ENCODE results near the gene ZFPM1. TPM values are rescaled to one million over a fixed set of nuclear protein-coding genes. Genes with fewer than 3 reads are reported as not detected.

The ZFPM1 gene
- total and polyA plus RNA-seq, 4 donors, result 0.19 to 12.8 (median 5.3) TPM

DNA sequence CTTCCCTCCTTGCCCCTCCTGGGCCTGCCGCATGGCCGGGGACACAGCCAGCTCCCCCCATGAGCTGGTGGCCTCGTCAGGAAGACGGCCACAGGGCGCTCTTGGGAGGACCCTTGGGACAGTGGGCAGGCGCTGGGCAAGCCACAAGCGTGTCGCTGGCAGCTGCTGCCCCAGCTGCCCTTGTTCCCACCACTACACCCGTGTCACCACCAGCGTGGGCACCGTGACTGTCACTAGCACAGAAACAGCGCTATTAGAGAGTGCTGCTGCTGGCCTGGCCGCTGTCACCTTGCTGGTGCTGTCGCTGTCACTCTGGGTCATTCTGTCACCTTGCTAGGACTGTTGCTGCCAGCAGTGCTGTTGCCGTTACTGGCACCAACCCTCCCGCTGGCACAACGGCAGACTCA, 47.2 kb downstream of the ZFPM1 start (continued):
- TF ChIP-seq MAX (IDR thresholded peaks at IDR 0.05), result no peak
- no peak for TF ChIP-seq SP1 (IDR thresholded peaks at IDR 0.05)

DNA sequence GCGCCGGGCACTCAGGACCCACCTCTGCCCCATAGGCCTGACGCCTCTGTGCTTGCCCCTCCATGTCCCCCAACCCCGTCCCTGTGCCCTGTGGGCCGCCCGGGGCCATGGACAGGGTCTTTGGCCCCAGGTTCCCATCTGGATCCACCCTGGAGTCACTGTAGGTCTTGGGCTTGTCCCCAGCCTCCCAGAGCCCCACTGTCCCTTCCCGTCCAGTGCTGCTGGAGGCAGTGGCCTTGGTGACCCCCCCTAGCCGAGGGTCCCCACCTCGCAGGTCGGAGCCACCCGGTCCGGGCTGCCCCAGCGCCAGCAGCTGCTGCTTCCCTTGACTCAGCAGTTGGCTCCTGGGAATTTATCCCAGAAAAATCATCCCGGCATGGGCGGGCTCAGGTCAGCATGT, 49.3 kb downstream of the ZFPM1 start:
- WGBS, result 86% methylated on average over 15 of the region's 15 CpGs
- Histone ChIP-seq H3K27me3 (ENCODE audit: control insufficient read depth in 4 of 4, insufficient read depth in 4 of 4, low read length in 3 of 4) (no peaks in the 10 kb centered on the region), H3K9ac (ENCODE audit: low read depth in 1 of 2, low read length in 2 of 2) (no peak overlapping the region), H3K36me3 (ENCODE audit: control insufficient read depth in 4 of 4, insufficient read depth in 3 of 4, low read depth in 1 of 4, low read length in 3 of 4) (peaks cover 0 to 9% (median 1%) of the 10 kb centered on the region in 4 donors), H3K27ac (ENCODE audit: low read depth in 1 of 2, low read length in 2 of 2) (no peak overlapping the region), H3K4me3 (ENCODE audit: low read depth in 1 of 3, low read length in 3 of 3) (no peak overlapping the region), H3K9me3 (ENCODE audit: control insufficient read depth in 4 of 4, low read length in 3 of 4) (no peaks in the 10 kb centered on the region), H3K4me1 (ENCODE audit: control insufficient read depth in 4 of 4, insufficient read depth in 4 of 4, low read length in 3 of 4) (peaks cover 30 to 61% (median 51%) of the 10 kb centered on the region in 4 donors)
- TF ChIP-seq HNF4G (IDR thresholded peaks at IDR 0.05), result no peak
- DNase-seq (ENCODE audit: low spot score), result no peak

DNA sequence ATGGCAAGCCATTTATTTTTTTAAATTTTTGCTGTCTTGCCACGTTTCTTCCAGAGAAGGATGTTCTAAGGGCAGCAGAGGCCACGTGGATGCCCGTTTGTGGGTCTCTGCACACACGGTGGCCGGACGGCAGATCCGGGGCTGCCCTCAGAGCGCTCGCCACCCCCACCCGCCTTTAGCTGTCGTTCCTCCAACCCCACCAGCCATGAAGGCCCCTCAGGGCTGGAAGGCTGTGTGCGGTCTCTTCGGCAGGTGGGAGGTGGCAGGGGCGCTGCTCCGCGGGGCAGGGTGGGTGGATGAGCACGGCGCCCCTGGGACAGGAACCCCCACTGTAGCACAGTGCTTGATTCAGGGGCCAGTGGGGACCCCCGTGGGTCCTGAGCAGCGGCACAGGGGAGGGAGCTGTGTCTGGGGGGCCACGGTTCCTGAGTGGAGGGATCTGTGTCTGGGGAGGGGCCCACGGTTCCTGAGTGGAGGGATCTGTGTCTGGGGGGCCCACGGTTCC, 49.7 kb downstream of the ZFPM1 start:
- H3K27me3 ChIP-seq (ENCODE audit: control insufficient read depth in 4 of 4, insufficient read depth in 4 of 4, low read length in 3 of 4), result no peaks in the 10 kb centered on the region
- DNase-seq (ENCODE audit: low spot score), result no peak
- TF ChIP-seq, protein P1, sequence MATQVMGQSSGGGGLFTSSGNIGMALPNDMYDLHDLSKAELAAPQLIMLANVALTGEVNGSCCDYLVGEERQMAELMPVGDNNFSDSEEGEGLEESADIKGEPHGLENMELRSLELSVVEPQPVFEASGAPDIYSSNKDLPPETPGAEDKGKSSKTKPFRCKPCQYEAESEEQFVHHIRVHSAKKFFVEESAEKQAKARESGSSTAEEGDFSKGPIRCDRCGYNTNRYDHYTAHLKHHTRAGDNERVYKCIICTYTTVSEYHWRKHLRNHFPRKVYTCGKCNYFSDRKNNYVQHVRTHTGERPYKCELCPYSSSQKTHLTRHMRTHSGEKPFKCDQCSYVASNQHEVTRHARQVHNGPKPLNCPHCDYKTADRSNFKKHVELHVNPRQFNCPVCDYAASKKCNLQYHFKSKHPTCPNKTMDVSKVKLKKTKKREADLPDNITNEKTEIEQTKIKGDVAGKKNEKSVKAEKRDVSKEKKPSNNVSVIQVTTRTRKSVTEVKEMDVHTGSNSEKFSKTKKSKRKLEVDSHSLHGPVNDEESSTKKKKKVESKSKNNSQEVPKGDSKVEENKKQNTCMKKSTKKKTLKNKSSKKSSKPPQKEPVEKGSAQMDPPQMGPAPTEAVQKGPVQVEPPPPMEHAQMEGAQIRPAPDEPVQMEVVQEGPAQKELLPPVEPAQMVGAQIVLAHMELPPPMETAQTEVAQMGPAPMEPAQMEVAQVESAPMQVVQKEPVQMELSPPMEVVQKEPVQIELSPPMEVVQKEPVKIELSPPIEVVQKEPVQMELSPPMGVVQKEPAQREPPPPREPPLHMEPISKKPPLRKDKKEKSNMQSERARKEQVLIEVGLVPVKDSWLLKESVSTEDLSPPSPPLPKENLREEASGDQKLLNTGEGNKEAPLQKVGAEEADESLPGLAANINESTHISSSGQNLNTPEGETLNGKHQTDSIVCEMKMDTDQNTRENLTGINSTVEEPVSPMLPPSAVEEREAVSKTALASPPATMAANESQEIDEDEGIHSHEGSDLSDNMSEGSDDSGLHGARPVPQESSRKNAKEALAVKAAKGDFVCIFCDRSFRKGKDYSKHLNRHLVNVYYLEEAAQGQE (IDR thresholded peaks at IDR 0.05), result no peak
- TF ChIP-seq, protein P2, sequence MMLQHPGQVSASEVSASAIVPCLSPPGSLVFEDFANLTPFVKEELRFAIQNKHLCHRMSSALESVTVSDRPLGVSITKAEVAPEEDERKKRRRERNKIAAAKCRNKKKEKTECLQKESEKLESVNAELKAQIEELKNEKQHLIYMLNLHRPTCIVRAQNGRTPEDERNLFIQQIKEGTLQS (IDR thresholded peaks at IDR 0.05), result no peak
- TF ChIP-seq SP1 (IDR thresholded peaks at IDR 0.05) (no peak), NR2F2 (IDR thresholded peaks at IDR 0.05) (no peak), HNF4G (IDR thresholded peaks at IDR 0.05) (no peak), MAX (IDR thresholded peaks at IDR 0.05) (no peak), GABPA (IDR thresholded peaks at IDR 0.05 in 1 of 2, conservative IDR thresholded peaks at IDR 0.05 in 1 of 2) (no peak), JUND (IDR thresholded peaks at IDR 0.05) (no peak), EGR1 (IDR thresholded peaks at IDR 0.05; ENCODE audit: low read depth in 2 of 2) (no peak), ZBTB33 (IDR thresholded peaks at IDR 0.05) (no peak), YY1 (IDR thresholded peaks at IDR 0.05) (no peak)
- no peaks in the 10 kb centered on the region for H3K9me3 ChIP-seq (ENCODE audit: control insufficient read depth in 4 of 4, low read length in 3 of 4)
- peaks cover 0 to 9% (median 1%) of the 10 kb centered on the region in 4 donors for H3K36me3 ChIP-seq (ENCODE audit: control insufficient read depth in 4 of 4, insufficient read depth in 3 of 4, low read depth in 1 of 4, low read length in 3 of 4)
- no peak overlapping the region for H3K27ac ChIP-seq (ENCODE audit: low read depth in 1 of 2, low read length in 2 of 2)
- no peak overlapping the region for H3K9ac ChIP-seq (ENCODE audit: low read depth in 1 of 2, low read length in 2 of 2)
- H3K4me1 ChIP-seq (ENCODE audit: control insufficient read depth in 4 of 4, insufficient read depth in 4 of 4, low read length in 3 of 4), result peaks cover 30 to 57% (median 47%) of the 10 kb centered on the region in 4 donors
- 91% methylated on average over 23 of the region's 23 CpGs for WGBS
- H3K4me3 ChIP-seq (ENCODE audit: low read depth in 1 of 3, low read length in 3 of 3), result no peak overlapping the region

Data from liver (tissue), 9 donors.